ENCODE measurements around the gene GAS5.

The GAS5 gene

DNA sequence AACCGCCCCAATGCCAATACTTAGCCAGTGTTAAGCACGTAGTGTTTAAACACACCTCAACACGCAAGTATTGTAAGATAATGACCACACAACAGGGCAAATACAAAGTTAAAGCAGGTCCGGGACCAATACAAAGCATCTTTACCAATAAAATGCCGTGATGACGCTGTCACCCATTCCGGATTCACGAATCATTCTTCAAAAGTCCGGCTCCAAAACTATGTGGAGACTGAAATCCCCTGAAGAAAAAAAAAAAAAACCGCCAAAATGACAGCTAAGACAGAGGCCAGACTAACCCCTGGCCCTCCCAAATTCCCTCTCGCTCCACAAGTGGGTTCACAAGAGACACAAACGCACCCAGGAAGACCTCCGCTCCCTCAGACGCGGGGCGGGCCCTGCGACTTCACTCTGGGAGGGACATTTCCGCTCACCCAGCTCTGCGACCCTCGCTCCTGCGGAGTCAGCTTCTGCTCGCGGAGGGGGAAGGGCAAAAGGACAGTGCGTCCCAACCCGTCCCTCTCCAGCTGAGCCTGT is 43.9 kb downstream of the GAS5 start:
- DNase-seq: no peak

DNA sequence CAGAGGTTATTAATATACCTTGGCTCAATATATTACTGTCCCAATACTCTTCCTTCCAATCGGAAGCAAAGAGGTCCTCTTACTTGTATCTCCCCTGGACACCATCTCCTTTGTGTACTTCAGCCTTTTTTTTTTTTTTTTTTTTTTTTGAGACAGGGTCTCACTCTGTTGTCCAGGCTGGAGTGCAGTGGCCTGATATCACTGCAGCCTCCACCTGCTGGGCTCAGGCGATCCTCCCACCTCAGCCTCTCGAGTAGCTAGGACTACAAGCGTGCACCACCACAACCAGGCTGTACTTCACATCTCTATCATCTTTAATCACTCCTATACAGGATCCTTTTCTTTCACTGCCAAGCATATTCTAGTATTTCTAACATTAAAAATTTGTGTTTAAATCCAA is 46.1 kb downstream of the GAS5 start:
- DNase-seq: no peak

DNA sequence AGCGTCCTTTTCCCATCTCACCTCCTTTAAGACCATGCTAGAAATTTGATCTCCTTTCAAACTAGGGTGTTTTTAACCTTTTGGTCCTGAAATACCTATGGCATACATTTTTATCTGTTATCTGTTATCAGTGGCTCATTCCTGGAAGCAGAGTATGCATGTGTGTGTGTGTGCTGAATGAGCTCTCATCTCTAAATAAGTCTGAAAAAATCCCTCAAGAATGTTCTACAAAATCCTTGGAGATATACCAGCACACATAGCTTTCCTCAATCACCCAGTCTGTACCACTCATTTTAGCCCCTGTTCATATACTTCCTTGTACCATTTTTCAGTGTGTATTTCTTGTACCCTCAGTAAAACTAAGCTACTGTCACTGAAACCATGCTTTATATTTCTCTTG is 49.3 kb downstream of the GAS5 start:
- no peak for DNase-seq
